GM13976 (cell line): ENCODE data around the gene CLIP4.

Experiments
- DNase-seq: peaks from one replicate; pipeline ENCODE4 v3.0.0; 2012; ENCODE audit warnings: low spot score
- in situ Hi-C: fragments of 300-500 bp; cut with MboI; formaldehyde crosslinking; loops from one replicate; pipeline ENCODE4 v1.12.0; 2022; ENCODE audit warnings: low sequenced_read_pairs, mixed read lengths, inconsistent platforms; ENCODE audit not compliant: unreplicated experiment
- TF ChIP-seq, protein P1 (sequence below): IDR thresholded peaks from 2 replicates; pipeline ENCODE4 v1.5.1; 2012; ENCODE audit warnings: borderline replicate concordance, mild to moderate bottlenecking; ENCODE audit not compliant: insufficient read depth; ENCODE audit errors: extremely low read depth, missing control alignments, control extremely low read depth

CLIP4 gene

DNA sequence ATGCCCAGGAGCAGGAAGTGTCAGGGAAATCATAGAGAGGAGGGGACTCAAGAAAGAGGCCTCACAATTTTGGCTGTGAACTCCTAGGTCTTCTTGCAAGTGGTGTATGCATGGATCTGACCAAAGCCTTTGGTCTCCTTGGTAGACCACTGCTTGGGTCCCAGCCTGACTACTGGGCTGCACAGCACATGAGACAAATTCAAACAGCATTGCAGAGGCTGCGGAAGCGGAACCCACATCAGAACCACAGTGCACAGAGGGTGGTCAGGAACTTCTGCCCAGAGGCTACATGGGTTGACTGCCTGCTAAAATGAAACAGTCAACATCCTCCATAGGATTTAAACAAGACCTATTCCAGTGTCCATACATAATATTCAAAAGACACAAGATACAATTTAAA is 39.4 kb downstream of the CLIP4 start:
- in situ Hi-C loops: no loop called here
- no peak for DNase-seq
- TF ChIP-seq, protein P1, sequence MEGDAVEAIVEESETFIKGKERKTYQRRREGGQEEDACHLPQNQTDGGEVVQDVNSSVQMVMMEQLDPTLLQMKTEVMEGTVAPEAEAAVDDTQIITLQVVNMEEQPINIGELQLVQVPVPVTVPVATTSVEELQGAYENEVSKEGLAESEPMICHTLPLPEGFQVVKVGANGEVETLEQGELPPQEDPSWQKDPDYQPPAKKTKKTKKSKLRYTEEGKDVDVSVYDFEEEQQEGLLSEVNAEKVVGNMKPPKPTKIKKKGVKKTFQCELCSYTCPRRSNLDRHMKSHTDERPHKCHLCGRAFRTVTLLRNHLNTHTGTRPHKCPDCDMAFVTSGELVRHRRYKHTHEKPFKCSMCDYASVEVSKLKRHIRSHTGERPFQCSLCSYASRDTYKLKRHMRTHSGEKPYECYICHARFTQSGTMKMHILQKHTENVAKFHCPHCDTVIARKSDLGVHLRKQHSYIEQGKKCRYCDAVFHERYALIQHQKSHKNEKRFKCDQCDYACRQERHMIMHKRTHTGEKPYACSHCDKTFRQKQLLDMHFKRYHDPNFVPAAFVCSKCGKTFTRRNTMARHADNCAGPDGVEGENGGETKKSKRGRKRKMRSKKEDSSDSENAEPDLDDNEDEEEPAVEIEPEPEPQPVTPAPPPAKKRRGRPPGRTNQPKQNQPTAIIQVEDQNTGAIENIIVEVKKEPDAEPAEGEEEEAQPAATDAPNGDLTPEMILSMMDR: no peak

DNA sequence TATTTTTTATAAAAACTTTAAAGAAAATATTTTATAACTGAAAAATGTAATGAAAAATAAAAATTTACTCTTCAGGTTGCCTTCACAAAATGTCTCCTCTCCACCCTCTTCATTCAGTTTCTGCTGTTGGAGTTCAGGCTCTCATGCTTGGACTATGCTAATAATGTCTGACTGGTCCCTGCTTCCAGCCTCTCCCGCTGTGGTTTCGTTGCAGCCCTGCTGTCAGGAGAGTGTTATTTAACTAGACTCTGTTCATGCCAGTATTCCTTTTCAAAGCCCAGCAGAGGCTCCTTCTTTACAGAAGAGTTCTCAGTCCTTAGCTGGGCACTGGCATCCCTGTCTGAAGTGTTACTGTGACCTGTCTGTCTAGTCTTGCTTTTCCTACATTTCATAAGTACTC is 40.4 kb downstream of the CLIP4 start:
- in situ Hi-C loops: no loop called here
- TF ChIP-seq, protein P1: no peak
- DNase-seq: no peak

DNA sequence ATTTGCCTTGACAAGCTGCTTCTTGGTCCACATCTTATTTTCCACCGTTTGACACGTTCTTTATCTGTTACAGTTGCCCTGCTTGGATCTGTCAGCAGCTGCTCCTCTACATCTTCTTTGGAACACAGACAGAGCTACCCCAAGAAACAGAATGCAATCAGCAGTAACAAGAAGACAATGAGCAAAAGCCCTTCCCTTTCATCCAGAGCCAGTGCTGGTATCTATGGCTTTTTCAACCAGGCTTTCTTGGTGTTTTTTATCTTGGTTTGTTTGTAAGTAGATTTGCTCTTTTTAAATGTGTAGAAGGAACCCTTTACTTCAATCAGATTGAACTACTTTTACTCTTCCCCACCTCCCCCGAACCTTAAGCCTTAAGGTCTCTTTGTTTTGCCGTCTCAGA is 41.9 kb downstream of the CLIP4 start:
- TF ChIP-seq, protein P1: no peak
- in situ Hi-C loops: no loop called here

DNA sequence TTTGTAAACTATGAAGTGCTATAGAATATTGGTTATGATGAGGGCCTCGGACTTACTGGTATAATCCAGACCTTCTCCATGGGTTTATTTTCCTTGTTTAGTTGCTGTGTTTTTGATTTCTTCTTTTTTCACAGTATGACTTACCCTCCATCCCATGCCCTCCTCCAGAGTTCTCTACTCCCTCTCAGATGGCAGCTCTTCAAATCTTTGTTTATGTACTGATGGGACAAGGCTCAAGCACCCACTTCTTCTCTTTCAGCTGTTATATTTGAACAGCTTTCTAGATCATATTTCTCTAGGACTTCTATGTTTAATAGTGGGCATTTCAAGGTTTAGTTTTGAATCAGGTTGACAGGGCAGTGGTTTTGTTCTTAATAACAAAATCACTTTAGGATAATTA is 43.9 kb downstream of the CLIP4 start:
- in situ Hi-C loops: no loop called here
- TF ChIP-seq, protein P1: no peak
- no peak for DNase-seq

More for the DNA sequence above, 41.9 kb downstream of the CLIP4 start:
- DNase-seq: no peak

DNA sequence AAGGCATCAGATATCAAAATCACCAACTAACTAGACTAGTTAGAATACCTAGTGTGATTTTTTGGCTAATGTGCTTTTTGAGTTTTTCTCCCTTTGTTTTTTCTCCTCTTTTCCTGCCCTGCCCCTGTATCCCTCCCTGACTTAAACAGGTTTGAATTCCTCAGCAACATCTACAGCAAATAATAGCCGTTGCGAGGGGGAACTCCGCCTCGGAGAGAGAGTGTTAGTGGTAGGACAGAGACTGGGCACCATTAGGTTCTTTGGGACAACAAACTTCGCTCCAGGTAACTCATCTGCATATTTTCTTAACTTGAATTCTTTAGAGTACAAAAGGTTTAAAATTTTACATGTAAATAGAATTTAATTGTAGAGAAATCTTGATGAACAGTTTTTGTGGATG is 45.0 kb downstream of the CLIP4 start:
- in situ Hi-C loops: no loop called here
- DNase-seq: no peak
- TF ChIP-seq, protein P1: no peak

DNA sequence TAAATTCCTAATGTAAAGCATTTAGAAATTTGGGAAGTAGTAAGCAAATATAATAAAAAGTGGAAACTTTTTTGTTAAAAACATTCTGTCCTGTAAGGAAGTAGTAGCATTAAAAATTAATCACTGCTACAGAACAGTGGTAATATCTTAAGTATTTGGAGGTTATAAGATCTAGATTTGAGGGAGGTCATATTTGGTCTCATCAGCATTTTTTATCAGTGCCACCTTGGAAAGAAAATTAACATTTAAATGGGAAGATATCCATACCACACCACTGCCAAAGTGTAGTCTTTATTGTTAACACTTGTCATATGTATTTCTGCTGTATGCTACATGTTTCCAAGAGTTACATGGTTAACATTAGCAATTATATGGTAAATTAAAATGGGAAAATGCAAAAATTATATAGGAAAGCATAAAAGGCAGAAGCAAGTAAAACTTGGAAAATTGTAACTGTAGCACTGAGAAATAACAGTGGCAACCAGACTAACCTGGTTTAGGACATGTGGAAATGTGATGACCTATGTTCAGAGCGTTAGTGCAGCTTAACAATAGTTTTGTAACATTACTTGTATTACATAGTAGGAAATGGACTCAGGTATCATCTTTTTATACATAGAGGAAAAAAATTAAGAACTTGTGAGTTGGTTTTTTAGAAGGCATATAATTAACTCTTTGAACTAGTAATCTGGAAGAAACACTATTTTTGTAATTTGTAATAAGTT is 47.2 kb downstream of the CLIP4 start:
- TF ChIP-seq, protein P1: no peak
- in situ Hi-C loops: no loop called here
- no peak for DNase-seq
